Suppressor macrophage treated with lipopolysaccharide for 4 hours (primary cell): ENCODE results near the gene XPOT.
"Not testable (repeated sequence)": the region's sequence is repeated elsewhere in the genome, so short reads cannot be mapped to it uniquely, and the experiment has no call there.

ENCODE experiments used
- DNase-seq: peaks from one replicate; pipeline ENCODE4 v3.0.0-alpha.2; 2020

Gene XPOT

GRCh38 chr12:64403707-64404469 lies at the start of gene XPOT:
Gene XPOT (plus strand): TSS chr12:64404392. CDS start chr12:64410036, 5,644 bp downstream.
- peak; percentile 97 for DNase-seq

GRCh38 chr12:64356209-64356608 lies 48.0 kb upstream of the XPOT start:
- not testable (repeated sequence) for DNase-seq

GRCh38 chr12:64361173-64361572 lies 43.0 kb upstream of the XPOT start:
- DNase-seq = not testable (repeated sequence)

GRCh38 chr12:64362721-64363305 lies 41.4 kb upstream of the XPOT start:
- no peak for DNase-seq

GRCh38 chr12:64383675-64384074 lies 20.5 kb upstream of the XPOT start:
- no peak for DNase-seq

- no peak for DNase-seq
Observed at GRCh38 chr12:64385019-64385418, 19.2 kb upstream of the XPOT start.

GRCh38 chr12:64385468-64385867 lies 18.7 kb upstream of the XPOT start:
- DNase-seq = peak; percentile 13

GRCh38 chr12:64387197-64387816 lies 16.9 kb upstream of the XPOT start:
- DNase-seq = no peak

GRCh38 chr12:64389154-64389553 lies 15.0 kb upstream of the XPOT start:
- no peak for DNase-seq

- DNase-seq = peak; percentile 3
Observed at GRCh38 chr12:64390275-64390851, 13.8 kb upstream of the XPOT start, which contains the start of gene C12orf56. Gene C12orf56 (minus strand): TSS chr12:64390758. CDS start chr12:64390565, 193 bp downstream.

- peak; percentile 53 for DNase-seq
Observed at GRCh38 chr12:64392221-64392620, 12.0 kb upstream of the XPOT start.

- DNase-seq = no peak
Observed at GRCh38 chr12:64395739-64396138, 8.5 kb upstream of the XPOT start.

- DNase-seq = no peak
Observed at GRCh38 chr12:64400041-64400440, 4.2 kb upstream of the XPOT start.

- no peak for DNase-seq
Observed at GRCh38 chr12:64402181-64402580, 2.0 kb upstream of the XPOT start.

- DNase-seq = peak; percentile 58
Observed at GRCh38 chr12:64404470-64405256, 471 bp downstream of the XPOT start.

- no peak for DNase-seq
Observed at GRCh38 chr12:64407342-64408223, 3.4 kb downstream of the XPOT start.

- DNase-seq = no peak
Observed at GRCh38 chr12:64411427-64411826, 7.2 kb downstream of the XPOT start.

- DNase-seq = no peak
Observed at GRCh38 chr12:64412459-64412858, 8.3 kb downstream of the XPOT start.

- DNase-seq = no peak
Observed at GRCh38 chr12:64413884-64414283, 9.7 kb downstream of the XPOT start.

GRCh38 chr12:64418209-64418608 lies 14.0 kb downstream of the XPOT start:
- DNase-seq = no peak

- peak; percentile 2 for DNase-seq
Observed at GRCh38 chr12:64419696-64420095, 15.5 kb downstream of the XPOT start.

GRCh38 chr12:64427988-64428387 lies 23.8 kb downstream of the XPOT start:
- no peak for DNase-seq
